Measurements from ENCODE around the gene DVL2.

DNA sequence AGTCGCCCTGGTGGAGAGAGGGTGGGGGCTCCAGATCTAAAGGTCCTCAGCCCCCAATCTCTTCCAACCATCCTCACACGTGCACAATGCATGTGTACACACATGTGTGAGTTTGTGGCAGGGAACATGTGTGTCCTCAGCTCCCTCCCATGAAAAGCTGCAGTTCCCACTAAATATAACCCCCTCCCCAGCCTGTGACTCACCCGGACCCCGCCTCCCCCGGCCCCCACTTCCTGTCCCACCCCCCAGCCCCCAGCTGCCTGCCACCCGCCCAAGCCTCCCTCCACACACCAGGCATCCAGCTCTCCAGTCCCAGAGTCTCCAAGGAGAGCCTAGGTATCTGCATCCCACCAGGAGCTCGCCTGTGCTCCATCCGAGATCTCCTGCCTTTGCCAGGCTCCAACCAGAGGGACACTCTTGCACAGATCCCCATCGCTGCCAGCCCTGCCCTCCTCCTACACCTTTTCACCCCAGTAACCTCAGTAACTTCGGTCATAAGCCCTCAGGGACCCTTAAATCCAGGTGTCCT, 18.6 kb downstream of the DVL2 start:
- TF ChIP-seq, protein P1, sequence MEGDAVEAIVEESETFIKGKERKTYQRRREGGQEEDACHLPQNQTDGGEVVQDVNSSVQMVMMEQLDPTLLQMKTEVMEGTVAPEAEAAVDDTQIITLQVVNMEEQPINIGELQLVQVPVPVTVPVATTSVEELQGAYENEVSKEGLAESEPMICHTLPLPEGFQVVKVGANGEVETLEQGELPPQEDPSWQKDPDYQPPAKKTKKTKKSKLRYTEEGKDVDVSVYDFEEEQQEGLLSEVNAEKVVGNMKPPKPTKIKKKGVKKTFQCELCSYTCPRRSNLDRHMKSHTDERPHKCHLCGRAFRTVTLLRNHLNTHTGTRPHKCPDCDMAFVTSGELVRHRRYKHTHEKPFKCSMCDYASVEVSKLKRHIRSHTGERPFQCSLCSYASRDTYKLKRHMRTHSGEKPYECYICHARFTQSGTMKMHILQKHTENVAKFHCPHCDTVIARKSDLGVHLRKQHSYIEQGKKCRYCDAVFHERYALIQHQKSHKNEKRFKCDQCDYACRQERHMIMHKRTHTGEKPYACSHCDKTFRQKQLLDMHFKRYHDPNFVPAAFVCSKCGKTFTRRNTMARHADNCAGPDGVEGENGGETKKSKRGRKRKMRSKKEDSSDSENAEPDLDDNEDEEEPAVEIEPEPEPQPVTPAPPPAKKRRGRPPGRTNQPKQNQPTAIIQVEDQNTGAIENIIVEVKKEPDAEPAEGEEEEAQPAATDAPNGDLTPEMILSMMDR (IDR thresholded peaks at IDR 0.05): no peak
- TF ChIP-seq POLR2A (IDR thresholded peaks at IDR 0.05): no peak
